Suppressor macrophage (primary cell): ENCODE measurements around the gene MBTD1.
"Not testable (repeated sequence)": the region's sequence is repeated elsewhere in the genome, so short reads cannot be mapped to it uniquely, and the experiment has no call there.

ENCODE experiments used
- DNase-seq, 4 experiments: peaks; one replicate each; pipeline ENCODE4 v3.0.0-alpha.2; 2020 to 2022
- total RNA-seq, 17 experiments: gene quantifications; one replicate each; lab custom pipeline; 2026; ENCODE audit warnings: mixed read lengths in 6 of 17, inconsistent platforms in 3 of 17; lab: John Stamatoyannopoulos, UW

MBTD1 gene
- 4.8 to 28.7 (median 16.9) reads per million in 17 experiments for total RNA-seq

DNA sequence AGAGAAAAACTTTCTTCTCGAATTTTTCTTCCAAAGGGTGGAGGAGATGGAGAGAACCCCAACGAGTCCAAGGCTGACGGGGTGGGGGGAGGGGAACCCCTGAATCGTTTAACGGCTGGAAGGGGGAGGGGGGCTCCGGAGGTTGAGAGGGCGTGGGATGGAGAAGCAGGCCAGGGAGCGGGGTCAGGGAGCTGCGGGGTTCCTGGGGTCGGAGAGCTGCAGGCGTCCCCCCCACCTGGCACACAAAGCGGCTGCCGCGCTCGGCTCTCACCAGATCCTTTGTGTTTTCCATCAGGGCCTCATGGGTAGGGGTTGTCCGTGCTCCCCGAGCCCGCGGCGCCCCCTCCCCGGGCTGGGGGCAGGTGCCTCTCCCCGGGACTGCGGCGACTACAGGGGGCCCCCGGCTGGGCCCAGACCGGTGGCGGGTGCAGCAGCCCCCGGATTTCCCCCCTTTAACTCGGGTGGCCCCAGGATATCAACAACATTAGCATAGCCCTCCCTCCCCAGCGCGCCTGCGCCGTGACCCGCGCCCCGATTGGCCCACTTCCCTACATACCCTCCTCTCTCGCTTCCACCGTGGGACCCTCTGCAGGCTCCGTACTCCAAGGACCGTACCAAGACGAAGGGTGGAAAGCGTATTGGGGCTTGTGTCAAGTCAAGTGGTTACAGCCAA, at the start of gene MBTD1:
TSS of gene MBTD1 (minus strand) at position 486 of the 673 bp plus-strand sequence. CDS start 34,888 bp downstream, outside the sequence.
- DNase-seq: peak; percentile 93 to 98 (median 97)

GRCh38 chr17:51305182-51305581, 45.3 kb upstream of the MBTD1 start:
- no peak for DNase-seq

DNA sequence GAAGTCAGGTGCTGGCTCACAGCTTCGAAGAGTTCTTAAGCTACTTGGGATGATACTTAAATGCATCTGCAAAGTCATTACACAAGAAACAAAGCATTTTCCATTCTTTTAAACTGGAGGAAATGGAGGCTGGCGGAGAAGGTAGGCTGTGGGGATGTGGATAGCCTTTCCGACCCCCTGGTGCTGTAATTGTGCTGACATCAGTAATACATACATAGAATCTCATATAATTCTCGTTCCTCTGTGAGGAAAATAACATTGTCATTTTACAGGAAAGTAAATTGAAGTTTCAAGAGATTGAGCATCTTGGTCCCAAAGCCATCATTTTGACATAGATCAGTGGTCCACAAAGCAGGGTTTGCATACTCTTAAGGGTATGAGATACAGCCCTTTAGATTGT, 40.0 kb upstream of the MBTD1 start:
- no peak for DNase-seq

GRCh38 chr17:51298508-51299371, 38.9 kb upstream of the MBTD1 start:
- peak; percentile 11 to 54 (median 26) for DNase-seq

GRCh38 chr17:51294338-51294737, 34.5 kb upstream of the MBTD1 start:
- not testable (repeated sequence) for DNase-seq

- DNase-seq: no peak
Observed at GRCh38 chr17:51289696-51290111, 29.9 kb upstream of the MBTD1 start.

GRCh38 chr17:51287412-51287811, 27.6 kb upstream of the MBTD1 start:
- no peak for DNase-seq

- no peak for DNase-seq
Observed at GRCh38 chr17:51279183-51279582, 19.3 kb upstream of the MBTD1 start.

DNA sequence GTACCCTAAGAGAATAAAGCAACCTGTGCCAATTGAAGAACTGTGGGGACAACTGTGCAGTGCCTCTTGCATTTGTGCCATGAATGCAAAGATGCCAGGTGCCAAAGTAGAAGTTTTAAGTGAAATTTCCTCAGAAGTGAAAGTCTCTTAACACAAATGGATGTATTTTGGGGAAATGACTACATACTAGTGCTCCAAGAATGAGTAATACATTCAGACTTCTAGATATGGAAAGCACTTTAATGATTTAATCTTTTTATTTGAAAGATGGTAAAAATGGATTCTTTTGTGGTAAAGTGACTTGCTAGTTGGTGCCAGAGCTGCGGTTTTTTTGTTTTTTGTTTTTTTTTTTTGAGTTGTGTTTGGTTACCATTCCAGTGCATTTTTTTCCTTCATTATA, 15.5 kb upstream of the MBTD1 start:
- DNase-seq: peak in 2 of 4 experiments; percentile 22 to 24

- no peak for DNase-seq
Observed at GRCh38 chr17:51272812-51273211, 13.0 kb upstream of the MBTD1 start.

DNA sequence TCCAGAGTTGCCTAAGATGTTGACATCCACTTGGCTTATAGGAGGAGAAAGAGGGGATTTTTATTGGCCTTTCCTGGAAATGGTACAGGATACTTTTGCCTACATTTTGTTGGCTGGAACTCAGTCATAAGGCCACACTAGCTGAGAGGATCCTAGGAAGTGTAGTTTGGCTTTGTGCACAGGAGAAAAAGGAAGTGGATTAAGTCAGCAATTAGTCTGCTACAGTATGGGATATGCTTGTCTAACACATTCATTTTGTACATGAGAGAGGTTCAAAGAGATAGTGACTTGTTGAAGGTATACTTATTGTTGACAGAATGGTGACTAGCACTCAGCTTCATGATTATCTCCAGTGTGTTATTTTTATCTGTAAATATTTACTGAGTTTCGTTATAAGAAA, 10.8 kb upstream of the MBTD1 start:
- DNase-seq: peak; percentile 15 to 55 (median 32)

- DNase-seq: peak in 2 of 4 experiments; percentile 31 to 35
Observed at GRCh38 chr17:51269991-51270390, 10.1 kb upstream of the MBTD1 start.

DNA sequence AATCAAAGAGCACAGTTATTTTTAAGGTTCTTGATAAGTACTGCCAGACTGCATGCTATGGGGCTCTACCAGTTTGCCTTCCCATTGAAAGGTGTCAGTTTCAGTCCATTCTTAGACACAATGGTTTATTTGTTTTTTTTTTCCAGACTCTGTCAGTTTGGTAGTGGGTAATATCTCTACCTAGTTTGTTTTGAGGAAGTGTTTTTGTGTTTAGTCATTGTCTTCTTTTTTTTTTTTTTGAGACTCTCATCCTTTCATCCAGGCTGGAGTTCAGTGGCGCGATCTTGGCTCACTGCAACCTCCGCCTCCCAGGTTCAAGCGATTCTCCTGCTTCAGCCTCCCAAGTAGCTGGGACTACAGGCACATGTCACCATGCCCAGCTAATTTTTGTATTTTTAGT, 4.6 kb upstream of the MBTD1 start:
- DNase-seq: not testable (repeated sequence)

- DNase-seq: peak in 2 of 4 experiments; percentile 10 to 31
Observed at GRCh38 chr17:51263006-51263405, 3.2 kb upstream of the MBTD1 start.

DNA sequence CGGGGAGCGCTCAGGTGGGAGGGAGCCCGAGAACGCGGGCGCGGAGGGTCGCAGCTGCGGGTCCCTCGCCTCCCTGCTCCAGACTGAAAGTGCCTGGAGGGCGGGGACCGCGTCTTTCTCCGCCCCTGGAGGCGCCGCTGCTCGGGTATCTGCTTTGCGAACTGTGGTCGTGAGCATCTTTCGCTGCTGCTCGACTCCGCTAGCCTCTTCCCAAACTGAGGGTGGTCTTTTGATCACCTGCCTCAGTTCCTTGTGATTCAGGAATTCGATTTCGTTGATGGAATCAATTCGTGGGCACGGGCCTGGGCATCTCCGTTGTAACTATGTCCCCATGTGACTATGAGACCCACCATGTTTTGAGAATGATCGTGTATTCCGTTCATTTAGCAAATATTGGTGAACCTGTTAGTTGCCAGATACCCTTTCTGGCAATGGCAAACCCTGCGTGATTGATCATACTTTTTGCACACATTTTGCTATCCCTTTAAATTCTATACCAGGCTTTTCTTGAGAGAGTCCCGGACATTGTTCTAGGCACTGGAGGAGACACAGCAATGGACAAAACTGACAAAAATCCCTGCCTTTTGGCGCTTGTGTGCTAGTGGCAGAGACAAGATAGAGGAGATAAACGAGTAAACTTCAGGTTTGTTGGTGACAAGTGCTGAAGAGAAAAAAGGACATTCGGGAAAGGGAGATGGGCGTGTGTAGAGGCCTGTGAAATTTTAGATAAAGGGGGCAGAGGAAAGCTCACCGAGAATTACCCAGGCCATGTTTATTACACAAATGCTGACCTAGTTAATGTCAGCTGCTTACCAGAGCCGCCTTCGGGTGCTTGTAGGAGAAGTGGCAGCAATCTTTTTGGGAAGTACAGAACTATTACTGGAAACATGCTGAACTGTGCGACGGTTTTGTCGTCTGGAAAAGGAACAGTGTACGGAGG, 1.4 kb upstream of the MBTD1 start:
- DNase-seq: peak; percentile 85 to 94 (median 90)

DNA sequence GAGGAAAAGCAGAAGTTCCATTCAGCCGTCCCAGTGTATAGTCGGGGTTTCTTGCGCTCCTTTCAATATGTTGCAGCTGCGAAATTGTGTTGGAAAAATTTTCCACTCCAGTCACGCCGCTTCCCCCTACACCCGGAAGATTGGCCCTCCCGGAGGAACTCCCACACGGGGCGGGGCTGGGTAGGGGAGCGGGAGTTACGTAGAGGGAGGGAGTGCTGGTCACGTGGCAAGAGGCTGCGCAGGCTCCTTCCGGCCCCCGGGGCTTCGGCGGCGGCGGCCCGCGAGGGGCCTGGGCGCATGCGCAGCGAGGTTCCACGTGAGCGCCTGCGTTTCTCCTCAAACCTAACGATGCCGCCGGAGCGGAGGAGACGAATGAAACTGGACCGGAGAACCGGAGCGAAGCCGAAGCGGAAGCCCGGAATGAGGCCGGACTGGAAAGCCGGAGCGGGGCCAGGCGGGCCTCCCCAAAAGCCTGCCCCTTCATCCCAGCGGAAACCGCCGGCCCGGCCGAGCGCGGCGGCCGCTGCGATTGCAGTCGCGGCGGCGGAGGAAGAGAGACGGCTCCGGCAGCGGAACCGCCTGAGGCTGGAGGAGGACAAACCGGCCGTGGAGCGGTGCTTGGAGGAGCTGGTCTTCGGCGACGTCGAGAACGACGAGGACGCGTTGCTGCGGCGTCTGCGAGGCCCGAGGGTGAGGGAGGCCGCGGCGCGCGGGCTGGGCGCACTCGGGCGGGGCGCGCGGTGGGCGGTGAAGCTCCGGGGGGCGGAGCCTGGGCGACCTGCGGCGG, 581 bp upstream of the MBTD1 start, which contains the start of gene UTP18:
TSS of gene UTP18 (plus strand) at position 310 of the 787 bp plus-strand sequence. CDS start at position 349, 39 bp downstream.
- DNase-seq: peak; percentile 98 to 100 (median 98)

GRCh38 chr17:51258756-51259563, 889 bp downstream of the MBTD1 start:
- DNase-seq: peak; percentile 55 to 82 (median 74)

DNA sequence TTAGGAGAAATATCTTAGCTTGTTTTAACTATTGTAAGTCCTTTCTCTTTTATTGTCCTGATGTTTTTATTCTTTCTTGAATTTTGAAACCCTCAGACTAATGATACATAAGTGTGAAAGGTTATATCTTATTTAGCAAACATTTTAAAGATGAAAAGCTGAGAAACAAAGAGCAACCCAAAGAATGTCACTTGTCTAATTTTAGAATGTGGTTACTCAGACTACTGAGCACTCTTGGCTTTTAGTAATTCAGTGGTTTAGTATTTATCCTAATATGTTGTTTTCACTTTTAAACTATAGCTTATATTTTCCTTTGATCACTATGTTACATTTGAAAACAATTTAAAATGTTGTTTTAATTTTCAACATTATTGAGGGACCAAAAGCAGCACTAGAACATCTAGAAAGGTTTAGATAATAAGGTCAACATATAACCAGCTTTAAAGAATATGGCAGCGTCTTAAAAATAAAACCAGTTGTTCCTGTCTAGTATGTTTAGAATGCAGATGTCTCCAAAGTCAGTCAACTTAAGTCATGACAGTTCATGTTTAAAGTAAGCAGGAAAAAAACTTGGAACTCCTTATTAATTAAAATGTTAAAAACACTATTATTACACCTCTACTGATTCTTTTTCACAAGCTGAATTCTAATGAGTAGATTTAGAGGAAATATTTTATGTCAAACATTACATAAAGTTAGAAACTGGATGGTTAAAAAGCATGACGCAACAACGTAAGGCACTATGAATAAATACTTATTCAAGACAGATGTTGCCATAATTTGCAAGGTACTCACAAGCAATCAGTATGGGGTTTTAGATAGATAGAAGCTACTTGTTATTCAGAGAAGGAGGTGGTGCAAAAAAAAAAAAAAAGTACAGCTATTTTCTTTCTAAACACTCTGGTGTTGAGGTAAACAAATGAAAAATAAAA, 2.4 kb downstream of the MBTD1 start:
- peak in 1 of 4 experiments; percentile 11 for DNase-seq

- no peak for DNase-seq
Observed at GRCh38 chr17:51256101-51256500, 3.7 kb downstream of the MBTD1 start.
